Myocyte (in vitro differentiated cells): ENCODE data around the gene LYAR. TPM values are rescaled to one million over a fixed set of nuclear protein-coding genes. Genes with fewer than 3 reads are reported as not detected.
A peak's percentile ranks its signal among the peaks of the same experiment; 100 is the strongest.

Experiments used
- DNase-seq: peaks from one replicate; pipeline ENCODE4 v3.0.0-alpha.2; 2012; ENCODE audit warnings: low read depth
- polyA plus RNA-seq: library from polyadenylated mRNA; unstranded; fragments of >200 nt; gene quantifications from one replicate; pipeline ENCODE4 v1.2.1, GENCODE V29; 2012; ENCODE audit warnings: missing spikeins
- total RNA-seq: library from RNA; depleted of rRNA; stranded (reverse); fragments of >200 nt; gene quantifications from 2 replicates; pipeline ENCODE4 v1.2.3, GENCODE V29; 2014

LYAR gene, protein sequence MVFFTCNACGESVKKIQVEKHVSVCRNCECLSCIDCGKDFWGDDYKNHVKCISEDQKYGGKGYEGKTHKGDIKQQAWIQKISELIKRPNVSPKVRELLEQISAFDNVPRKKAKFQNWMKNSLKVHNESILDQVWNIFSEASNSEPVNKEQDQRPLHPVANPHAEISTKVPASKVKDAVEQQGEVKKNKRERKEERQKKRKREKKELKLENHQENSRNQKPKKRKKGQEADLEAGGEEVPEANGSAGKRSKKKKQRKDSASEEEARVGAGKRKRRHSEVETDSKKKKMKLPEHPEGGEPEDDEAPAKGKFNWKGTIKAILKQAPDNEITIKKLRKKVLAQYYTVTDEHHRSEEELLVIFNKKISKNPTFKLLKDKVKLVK
- 17.5 and 21.6 TPM in 2 replicates for total RNA-seq
- polyA plus RNA-seq = 6.6 TPM

DNA sequence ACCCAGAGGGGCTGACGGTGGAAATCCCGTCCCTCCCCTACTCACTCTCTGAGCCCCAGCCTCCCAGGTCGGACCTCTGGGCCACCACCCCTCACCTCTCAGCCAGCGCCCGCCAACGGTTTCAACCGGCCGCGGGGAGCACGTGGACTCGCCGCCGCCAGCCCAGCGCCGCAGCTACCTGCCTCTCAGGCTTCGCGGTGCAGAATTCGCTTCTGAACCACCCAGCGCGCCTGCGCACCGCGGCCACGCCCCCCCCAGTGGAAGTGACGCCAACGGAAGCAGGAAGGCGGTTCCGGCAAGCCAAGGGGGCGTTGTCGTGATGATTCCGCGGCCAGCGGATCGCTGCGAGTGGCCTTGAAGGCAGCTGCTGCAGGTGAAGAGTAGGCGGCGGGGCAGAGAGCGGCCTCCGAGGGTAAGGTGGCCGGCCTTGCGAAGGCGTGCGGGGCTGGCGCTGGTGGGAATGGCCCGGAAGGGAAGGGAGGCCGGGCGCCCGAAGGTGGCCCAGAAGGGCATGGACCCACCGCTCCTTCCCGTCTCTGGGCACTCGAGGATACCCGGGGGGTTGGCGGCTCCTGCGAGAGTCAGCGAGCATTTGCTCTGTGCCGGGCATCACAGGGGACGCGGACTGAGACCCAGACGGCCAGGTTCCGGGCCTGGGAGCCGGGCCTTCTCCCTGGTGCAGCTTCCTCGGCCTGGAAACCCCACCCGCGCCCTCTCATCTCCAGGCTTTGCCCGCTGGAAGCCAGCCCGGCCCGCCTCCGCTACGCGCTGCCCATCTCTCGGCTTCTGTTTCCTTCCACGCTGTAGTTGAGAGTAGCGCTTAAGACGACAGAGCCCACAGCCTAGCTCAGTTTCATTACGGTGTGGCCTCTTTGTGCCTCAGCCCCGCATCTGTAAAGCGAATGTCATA lies at the start of gene LYAR, which contains the start of gene ZBTB49:
LYAR (minus strand) TSS at position 214 of the 910 bp plus-strand sequence. CDS start 6,412 bp downstream, outside the sequence.
ZBTB49 (plus strand) TSS at position 311 of the 910 bp plus-strand sequence. CDS start 9,695 bp downstream, outside the sequence.
- DNase-seq = peak; percentile 92

DNA sequence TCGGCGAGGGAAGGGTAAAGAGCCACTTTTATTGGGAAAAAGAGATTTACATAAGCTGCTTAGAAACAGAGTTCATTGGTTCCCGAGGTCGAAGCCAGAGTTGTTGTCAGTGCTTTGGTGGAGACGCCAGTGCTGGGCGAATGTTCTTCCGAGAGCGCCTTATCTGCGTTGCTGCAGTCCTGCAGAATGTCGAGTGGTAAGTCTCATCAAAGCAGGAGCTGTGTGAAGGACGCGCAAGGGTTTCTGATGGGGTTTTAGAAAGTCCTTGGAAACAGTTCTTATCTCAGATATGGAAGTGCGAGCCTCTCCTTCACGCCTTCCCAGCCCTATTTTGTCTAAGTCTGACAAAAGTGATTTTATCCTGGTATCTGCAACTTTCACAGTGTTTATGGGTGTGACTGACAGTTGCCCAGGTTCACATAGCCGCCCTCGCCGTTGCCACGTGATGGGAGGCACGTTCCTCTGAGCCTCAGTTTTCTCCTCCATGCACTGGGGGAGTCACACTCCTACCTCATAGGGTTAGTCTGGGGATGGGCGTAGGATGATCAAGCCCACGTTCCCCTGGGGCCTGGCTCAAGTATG lies 49.6 kb upstream of the LYAR start:
- no peak for DNase-seq

DNA sequence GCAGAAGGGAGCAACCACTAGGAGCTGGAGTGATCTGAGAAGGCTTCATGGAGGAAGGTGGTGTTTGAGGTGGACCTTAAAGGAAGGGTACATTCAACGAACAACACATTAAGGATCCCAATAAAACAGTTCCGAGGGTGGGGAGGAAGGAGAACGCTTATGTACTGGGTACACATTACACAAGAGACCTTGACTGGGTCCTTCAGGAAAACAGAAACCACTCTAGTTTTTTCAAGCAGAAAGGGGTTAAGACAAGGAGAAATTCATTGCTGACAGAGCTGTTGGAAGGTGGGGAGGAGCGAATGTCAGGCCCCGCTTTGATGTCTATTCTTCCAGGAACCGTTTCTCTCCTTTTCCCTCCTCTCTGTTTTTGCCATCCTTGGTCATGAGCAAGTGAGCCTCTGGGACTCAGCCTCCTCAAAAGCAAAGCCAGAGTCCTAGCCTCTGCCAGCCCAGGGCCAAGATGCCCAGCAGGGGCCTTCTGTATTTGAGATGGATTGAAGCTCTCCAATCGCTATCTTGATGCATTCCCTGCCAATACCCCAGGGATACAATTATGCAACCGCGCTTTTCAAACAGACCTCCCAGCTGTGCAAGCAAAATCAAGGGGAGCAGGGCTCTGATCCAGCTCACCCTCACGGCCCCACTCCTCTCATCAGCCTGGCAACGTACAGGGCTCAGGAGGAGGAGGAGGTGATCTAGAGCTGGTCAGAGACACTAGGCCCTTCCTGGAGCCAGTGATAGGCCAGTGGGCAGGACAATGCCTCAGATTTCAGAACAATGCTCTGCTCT lies 48.5 kb upstream of the LYAR start:
- DNase-seq = no peak

DNA sequence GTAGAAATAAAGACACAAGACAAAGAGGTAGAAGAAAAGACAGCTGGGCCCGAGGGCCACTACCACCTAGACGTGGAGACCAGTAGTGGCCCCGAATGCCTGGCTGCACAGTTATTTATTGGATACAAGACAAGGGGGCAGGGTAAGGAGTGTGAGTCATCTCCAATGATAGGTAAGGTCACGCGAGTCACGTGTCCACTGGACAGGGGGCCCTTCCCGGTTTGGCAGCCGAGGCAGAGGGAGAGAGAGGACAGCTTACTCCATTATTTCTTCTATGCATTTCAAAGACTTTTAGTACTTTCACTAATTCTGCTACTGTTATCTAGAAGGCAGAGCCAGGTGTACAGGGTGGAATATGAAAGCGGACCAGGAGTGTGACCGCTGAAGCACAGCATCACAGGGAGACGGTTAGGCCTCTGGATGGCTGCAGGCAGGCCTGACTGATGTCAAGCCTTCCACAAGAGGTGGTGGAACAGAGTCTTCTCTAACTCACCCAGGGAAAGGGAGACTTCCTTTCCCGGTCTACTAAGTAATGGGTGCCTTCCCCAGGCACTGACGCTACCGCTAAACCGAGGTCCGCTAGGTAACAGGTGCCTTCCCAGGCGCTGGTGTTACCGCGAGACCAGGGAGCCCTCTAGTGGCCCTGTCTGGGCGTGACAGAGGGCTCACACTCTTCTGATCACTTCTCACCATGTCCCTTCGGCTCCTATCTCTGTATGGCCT lies 45.0 kb upstream of the LYAR start:
- DNase-seq = peak; percentile 69

DNA sequence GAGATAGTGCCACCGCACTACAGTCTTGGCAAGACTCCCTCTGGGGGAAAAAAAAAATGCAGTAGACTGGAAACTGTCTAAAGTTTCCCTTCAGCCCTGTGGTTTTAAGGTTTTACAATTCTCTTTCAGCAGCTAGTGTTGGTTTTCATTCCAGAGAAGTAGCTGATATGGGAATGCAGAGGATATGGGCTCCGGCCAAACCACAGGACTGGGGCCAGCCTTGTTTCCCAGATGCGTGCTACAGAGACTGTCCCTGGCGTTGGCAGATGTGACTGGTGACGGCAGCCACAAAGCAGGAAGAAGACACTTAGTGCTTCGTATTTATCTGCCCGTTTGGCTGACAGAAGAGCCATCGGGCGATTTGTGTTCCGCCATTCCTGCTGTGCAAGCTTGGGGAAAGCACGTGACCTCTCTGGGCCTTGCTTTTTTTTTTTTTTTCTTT lies 43.3 kb upstream of the LYAR start:
- DNase-seq = peak; percentile 95

DNA sequence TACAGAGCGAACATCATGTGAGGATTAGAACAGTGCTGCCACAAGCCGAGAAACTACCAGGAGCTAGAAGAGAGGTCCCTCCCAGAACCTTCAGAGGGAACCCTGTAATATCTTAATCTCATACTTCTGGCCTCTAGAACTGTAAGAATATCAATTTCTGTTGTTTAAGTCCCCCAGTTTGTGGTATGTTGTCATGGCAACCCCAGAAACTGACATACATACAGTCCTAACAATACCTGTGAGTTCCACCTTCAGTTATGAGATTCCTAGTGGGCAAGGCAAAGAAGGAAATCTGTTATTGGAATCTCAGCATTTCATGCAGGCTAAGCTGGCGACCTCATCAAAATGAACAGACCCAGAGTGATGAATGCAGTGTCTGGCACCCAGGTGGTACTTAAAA lies 42.6 kb upstream of the LYAR start:
- DNase-seq = no peak

DNA sequence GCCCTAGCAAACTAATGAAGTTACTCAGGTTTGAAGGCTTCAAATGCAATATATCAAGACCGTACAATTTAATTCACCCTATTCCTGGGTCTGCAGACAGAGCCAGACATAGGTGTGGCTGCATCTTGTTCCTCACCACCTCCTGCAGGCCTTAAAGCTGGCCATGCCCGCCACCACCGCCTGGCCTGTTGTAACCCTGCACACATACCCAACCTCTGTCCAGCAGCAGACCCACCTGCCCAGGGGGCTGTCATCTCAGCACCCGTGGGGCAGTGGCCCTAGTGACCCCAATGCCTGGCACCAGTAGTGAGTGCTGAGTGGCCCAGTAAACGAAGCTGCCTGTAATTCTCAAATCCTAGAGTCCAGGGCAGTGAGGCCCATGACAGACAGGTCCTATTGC lies 40.8 kb upstream of the LYAR start:
- DNase-seq = no peak

DNA sequence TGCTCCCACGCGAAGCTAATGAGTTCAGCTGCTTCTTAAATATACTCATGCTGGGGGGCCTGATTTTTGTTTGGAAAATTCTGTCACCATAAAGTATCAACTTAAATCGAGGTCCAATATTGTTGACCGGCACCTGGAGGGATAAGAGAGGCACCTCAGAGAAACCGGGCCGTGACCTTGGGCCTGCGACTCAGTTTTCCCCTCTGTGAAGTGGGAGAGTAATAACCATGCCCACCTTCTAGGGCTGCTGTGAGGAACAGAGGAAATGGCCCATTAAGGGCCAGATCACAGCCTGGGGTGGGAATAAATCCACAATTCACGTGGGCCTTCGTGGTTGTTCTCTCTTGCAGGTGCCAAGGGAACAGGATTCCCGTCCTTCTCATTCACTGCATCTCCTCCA lies 39.5 kb upstream of the LYAR start:
- DNase-seq = no peak

DNA sequence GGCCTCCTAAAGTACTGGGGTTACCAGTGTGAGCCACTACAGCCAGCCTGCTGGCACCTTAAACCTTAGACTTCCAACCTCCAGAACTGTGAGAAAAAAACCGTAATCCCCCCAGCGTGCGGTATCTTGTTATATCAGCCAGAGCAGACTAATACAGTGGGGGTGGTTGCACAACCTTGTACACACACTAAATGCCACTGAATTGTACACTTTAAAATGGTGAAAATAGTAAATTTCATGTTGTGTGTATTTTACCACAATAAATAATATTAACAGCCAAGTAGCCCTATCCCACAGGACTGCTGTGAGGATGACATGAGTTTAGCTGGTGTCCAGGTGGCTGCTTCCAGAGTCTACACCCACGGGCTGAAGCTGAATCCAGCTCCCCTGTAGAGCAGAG lies 38.9 kb upstream of the LYAR start:
- no peak for DNase-seq

DNA sequence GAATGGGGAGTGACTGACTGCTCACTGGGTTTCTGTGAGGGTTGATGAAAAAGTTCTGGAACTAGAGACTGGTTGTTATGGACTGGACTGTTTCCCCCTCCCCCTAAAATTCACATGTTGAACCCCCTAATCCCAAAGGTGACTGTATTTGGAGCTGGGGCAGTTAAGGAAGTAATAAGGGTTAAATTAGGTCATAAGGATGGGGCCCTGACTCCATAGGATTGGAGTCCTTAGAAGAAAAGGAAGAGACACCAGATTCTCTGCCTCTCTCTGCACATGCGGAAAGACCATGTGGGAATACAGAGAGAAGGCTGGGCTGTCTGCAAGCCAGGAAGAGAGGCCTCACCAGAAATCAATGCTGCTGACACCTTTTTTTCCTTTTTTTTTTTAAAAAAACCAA lies 38.3 kb upstream of the LYAR start:
- DNase-seq = no peak

DNA sequence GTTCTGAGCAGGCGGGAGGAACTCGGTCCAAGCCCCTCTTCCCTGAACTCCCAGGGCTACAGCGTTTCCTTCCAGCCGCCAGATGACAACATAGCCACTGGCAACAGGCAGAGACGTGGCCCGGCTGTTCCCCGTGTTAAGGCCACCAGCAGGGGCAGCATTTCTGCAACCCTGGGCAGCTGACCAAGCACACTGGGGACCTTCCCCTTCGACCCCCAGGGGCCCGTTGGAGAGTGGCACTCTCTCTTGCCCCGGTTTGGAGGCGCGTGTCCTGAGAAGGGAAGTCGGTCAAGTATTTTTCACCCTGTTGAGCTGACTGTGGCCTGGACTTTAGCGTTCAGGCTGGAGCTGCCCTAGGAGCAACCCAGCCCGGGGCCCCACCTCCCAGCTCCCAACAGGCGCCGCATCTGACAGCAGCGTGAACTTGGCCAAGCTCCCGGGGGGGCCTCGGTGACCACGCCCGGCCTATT lies 37.7 kb upstream of the LYAR start:
- DNase-seq = no peak

DNA sequence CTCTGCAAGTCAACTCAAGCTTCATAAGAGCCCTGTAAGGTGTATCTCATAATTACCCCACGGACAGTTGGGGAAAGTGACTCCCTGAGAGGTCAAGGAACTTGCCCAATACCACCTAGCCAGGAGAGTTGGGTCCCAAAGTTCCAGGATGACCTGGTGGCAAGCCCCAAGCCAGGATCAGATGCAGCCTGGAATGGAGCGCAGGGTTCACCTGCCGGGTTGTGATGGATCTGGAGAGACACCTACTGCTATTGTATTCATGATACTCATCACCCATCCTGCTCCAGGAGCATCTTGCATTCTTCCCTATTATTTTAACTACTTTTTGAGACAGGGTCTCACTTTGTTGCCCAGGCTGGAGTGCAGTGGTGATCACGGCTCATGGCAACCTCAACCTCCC lies 36.2 kb upstream of the LYAR start:
- DNase-seq = no peak

DNA sequence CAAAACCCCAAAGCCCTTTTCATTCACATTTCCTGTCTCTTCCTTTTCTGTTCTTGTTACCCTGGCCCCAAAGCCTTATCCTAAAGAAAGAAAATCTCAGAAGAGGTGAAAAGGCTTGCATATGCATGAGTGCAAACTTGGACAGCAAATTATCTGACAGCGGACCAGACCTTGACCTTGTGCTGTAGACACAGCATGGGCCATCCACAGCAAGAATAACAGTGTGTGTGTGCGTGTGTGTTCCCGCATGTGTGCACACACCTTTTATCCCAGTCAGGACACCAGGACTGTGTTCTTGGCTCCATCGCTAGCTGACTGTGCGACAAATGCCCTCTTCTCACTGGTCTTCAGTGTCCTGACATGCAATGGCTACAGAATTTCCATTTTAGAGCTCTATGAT lies 35.4 kb upstream of the LYAR start:
- DNase-seq = no peak

DNA sequence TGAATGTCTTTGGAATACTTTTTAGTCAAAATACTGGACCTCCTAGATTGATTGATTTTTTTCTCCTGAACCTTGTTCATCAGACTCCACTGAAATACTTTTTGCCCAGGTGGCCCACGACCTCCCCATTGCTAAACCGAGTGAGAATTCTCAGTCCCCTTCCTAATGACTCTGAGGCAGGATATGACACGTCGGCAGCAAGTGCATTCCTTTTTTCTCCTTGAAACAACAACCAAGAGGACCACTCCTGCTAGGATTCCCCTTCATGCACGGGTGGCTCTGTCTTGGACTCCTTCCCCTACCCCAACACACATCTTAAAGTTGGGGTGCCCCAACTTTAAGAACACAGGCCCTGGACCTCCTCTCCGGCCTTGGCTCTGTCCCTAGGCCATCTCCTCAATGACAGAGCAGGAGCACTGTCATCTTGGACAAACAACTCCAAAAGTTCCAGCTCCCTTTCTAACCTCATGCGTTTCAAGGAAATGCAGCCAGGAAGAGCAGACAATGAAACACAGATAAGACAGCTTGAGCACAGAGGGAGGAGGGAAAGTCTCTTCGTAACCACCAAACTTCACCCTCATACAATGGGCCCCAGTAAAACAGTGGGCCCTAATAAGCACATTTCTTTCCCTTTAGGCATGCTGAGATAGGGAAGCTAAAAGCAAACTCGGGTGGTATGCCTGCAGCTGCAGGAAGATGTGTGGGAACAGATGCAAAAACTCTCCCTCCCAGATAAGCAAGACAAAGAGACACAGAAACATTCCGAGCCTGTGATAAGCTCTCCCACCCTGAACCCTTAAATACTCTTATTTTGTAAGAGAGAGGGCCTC lies 34.0 kb upstream of the LYAR start:
- peak; percentile 35 for DNase-seq

DNA sequence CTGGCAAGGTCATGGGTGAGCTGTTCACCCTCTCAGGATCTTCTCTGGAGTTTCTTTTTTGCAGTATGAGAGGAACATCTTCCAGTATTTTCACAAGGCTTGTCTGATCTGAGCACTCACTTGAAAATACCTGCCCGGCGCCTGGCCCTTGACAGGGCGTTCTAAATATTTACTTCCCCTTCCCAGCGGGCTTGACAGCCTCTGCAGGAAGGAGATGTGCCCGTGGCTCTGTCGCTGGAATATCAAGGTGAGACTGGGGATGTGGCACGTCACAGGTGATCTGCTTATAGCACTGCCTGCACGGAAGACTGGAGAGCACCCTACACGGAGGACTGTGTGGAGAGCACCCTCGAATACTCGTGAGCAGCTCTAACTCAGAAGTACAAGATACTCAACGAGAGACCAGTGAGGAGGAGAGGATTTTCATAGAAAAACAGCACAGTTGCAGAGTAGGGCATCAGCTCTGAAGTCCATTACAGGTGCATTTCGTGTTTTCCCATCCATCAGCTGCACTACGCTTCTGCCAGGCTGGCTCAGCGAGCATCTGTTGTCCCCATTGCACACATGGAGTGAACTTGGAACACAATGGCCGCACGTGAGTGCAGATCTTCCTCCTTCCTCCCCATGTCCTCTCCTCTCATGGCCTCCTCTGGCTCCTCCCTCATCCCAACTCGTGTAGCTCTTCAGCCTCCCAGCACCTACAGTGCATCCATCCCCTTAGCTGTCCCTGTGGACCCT lies 32.2 kb upstream of the LYAR start:
- no peak for DNase-seq

DNA sequence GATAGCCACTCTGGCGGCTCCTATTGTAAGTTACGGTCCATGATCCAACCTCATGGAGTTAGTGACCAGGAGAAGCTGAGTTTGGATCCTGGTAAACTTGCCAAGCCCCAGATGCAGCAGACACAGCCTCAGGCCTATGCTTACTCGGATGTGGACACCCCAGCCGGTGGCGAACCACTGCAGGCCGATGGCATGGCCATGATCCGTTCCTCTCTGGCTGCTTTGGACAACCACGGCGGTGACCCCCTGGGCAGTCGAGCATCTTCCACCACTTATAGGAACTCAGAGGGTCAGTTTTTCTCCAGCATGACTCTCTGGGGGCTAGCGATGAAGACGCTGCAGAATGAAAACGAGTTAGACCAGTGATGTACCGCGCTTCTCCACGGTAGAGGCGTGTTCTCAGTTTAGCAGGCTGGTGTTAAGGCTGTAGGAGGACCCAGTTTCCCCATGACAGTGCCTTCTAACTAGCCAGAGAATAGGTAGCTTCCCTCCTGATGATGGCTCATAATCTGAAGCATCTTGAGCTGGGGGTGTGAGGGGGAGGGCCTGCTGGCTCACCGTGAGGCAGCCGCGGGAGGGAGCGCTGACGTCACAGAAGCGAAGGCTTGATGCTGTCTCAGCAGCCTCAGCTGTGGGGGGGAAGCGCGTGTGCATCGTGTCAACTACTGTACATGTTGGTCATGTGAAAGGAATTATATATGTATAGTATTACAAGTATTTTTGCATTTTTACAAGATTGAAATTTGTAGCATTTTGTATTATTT lies 31.2 kb upstream of the LYAR start:
- DNase-seq = no peak

DNA sequence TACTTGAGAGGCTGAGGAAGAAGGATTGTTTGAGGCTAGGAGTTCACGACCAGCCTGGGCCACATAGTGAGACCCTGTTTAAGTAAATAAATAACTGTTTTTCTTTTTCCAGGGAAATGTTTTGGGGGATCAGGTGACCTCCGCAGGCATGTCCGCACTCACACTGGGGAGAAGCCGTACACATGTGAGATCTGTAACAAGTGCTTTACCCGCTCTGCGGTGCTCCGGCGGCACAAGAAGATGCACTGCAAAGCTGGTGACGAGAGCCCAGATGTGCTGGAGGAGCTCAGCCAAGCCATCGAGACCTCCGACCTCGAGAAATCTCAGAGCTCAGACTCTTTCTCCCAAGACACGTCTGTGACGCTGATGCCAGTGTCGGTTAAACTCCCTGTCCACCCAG lies 30.6 kb upstream of the LYAR start:
- no peak for DNase-seq
